ENCODE data around the gene PLXNA3. TPM values are rescaled to one million over a fixed set of nuclear protein-coding genes. Genes with fewer than 3 reads are reported as not detected.

The PLXNA3 gene
- polyA plus RNA-seq, 3 donors = 0.02 to 10.9 TPM; not detected in 1

- intact Hi-C loops (cut with micrococcal nuclease) = loop anchor here in 1 of 2 donors (5.0 kb wide), 1 partner anchor 37 kb away; the partner anchor contains the start of gene LAGE3
- Histone ChIP-seq H3K9me3 (replicated peaks in 1 of 2; ENCODE audit: control insufficient read depth in 1 of 2, insufficient read depth in 1 of 2, low read length in 2 of 2) (peaks cover 0 to 5% of the 10 kb centered on the region in 2 donors), H4K20me1 (ENCODE audit: insufficient read depth, low read length) (peaks cover 24% of the 10 kb centered on the region), H3K36me3 (replicated peaks in 1 of 2; ENCODE audit: control insufficient read depth in 1 of 2, insufficient read depth in 2 of 2, low read length in 2 of 2) (peaks cover 36 to 37% of the 10 kb centered on the region in 2 donors), H3K27ac (ENCODE audit: low read depth in 1 of 2, low read length in 2 of 2) (no peak overlapping the region), H3K4me2 (replicated peaks; ENCODE audit: extremely low read depth, low read length, poor library complexity, severe bottlenecking) (no peak overlapping the region), H3K4me3 (replicated peaks in 1 of 3; ENCODE audit: low read depth in 2 of 3, low read length in 3 of 3) (no peak overlapping the region), H2AFZ (ENCODE audit: insufficient read depth, low read depth, low read length, poor library complexity, severe bottlenecking) (no peak overlapping the region), H3K79me2 (ENCODE audit: insufficient read depth, low read length) (peaks cover 45% of the 10 kb centered on the region), H3K4me1 (ENCODE audit: control insufficient read depth in 1 of 2, insufficient read depth in 2 of 2, low read length in 2 of 2) (peaks cover 30 to 41% of the 10 kb centered on the region in 2 donors), H3K9ac (ENCODE audit: insufficient read depth, low read length, poor library complexity, severe bottlenecking) (no peak overlapping the region), H3K27me3 (ENCODE audit: control insufficient read depth in 2 of 2, insufficient read depth in 2 of 2, low read length in 2 of 2) (no peaks in the 10 kb centered on the region)
- Mint-ChIP-seq H3K4me1 (peaks cover 22% of the 10 kb centered on the region), H3K36me3 (peaks cover 35 to 51% of the 10 kb centered on the region in 2 donors), H3K27ac (no peak overlapping the region), H3K27me3 (ENCODE audit: low read depth in 3 of 3) (peaks cover 0 to 12% (median 0%) of the 10 kb centered on the region in 3 donors), H3K9me3 (peaks cover 0 to 20% (median 11%) of the 10 kb centered on the region in 7 donors), H3K4me3 (no peak overlapping the region)
- WGBS (ENCODE audit: insufficient coverage) = 97% methylated on average over 6 of the region's 17 CpGs
- TF ChIP-seq CTCF (IDR thresholded peaks at IDR 0.05) = no peak
- DNase-seq = no peak
These were observed 17.3 kb upstream of the PLXNA3 start for GRCh38 chrX:154440623-154441357.

- Histone ChIP-seq H3K27ac (ENCODE audit: low read depth in 1 of 2, low read length in 2 of 2) (no peak overlapping the region), H3K4me2 (replicated peaks; ENCODE audit: extremely low read depth, low read length, poor library complexity, severe bottlenecking) (no peak overlapping the region), H3K79me2 (ENCODE audit: insufficient read depth, low read length) (peaks cover 45% of the 10 kb centered on the region), H3K27me3 (ENCODE audit: control insufficient read depth in 2 of 2, insufficient read depth in 2 of 2, low read length in 2 of 2) (no peaks in the 10 kb centered on the region), H4K20me1 (ENCODE audit: insufficient read depth, low read length) (peaks cover 24% of the 10 kb centered on the region), H3K9ac (ENCODE audit: insufficient read depth, low read length, poor library complexity, severe bottlenecking) (no peak overlapping the region), H3K36me3 (replicated peaks in 1 of 2; ENCODE audit: control insufficient read depth in 1 of 2, insufficient read depth in 2 of 2, low read length in 2 of 2) (peaks cover 32 to 36% of the 10 kb centered on the region in 2 donors), H3K4me3 (replicated peaks in 1 of 3; ENCODE audit: low read depth in 2 of 3, low read length in 3 of 3) (no peak overlapping the region), H3K4me1 (ENCODE audit: control insufficient read depth in 1 of 2, insufficient read depth in 2 of 2, low read length in 2 of 2) (peaks cover 24 to 34% of the 10 kb centered on the region in 2 donors), H2AFZ (ENCODE audit: insufficient read depth, low read depth, low read length, poor library complexity, severe bottlenecking) (no peak overlapping the region), H3K9me3 (replicated peaks in 1 of 2; ENCODE audit: control insufficient read depth in 1 of 2, insufficient read depth in 1 of 2, low read length in 2 of 2) (peaks cover 0 to 5% of the 10 kb centered on the region in 2 donors)
- 100% methylated on average over 5 of the region's 11 CpGs for WGBS (ENCODE audit: insufficient coverage)
- Mint-ChIP-seq H3K27me3 (ENCODE audit: low read depth in 3 of 3) (peaks cover 0 to 11% (median 0%) of the 10 kb centered on the region in 3 donors), H3K4me3 (no peak overlapping the region), H3K36me3 (peaks cover 37 to 56% of the 10 kb centered on the region in 2 donors), H3K9me3 (peaks cover 0 to 16% (median 7%) of the 10 kb centered on the region in 7 donors), H3K4me1 (peaks cover 21% of the 10 kb centered on the region), H3K27ac (peak overlapping the region in 2 of 7 donors; percentile 32 to 61)
- intact Hi-C loops (cut with micrococcal nuclease) = loop anchor here in 1 of 2 donors (5.0 kb wide), 1 partner anchor 36 kb away; the partner anchor contains the start of gene LAGE3
- TF ChIP-seq CTCF (IDR thresholded peaks at IDR 0.05) = no peak
- DNase-seq = no peak
These were observed 16.5 kb upstream of the PLXNA3 start for GRCh38 chrX:154441564-154441963.

All from CD14-positive monocyte (primary cell).